Activated T-cell treated with anti-CD3 and anti-CD28 coated beads for 1 hour (primary cell): ENCODE results near the gene CRTAC1.
A peak's percentile ranks its signal among the peaks of the same experiment; 100 is the strongest.

Experiments
- DNase-seq: peaks from one replicate; pipeline ENCODE4 v3.0.0-alpha.2; 2020; ENCODE audit warnings: low read depth

Gene CRTAC1

GRCh38 chr10:98029149-98030092 lies 1.0 kb downstream of the CRTAC1 start:
- DNase-seq = no peak

GRCh38 chr10:98028168-98028770 lies 2.2 kb downstream of the CRTAC1 start:
- DNase-seq = peak; percentile 49

- DNase-seq = no peak
Observed at GRCh38 chr10:98023024-98023423, 7.4 kb downstream of the CRTAC1 start.

GRCh38 chr10:98020784-98021183 lies 9.6 kb downstream of the CRTAC1 start:
- DNase-seq = no peak

GRCh38 chr10:98020254-98020653 lies 10.2 kb downstream of the CRTAC1 start:
- no peak for DNase-seq

- DNase-seq = no peak
Observed at GRCh38 chr10:98019784-98020183, 10.6 kb downstream of the CRTAC1 start.

- no peak for DNase-seq
Observed at GRCh38 chr10:98016772-98017475, 13.5 kb downstream of the CRTAC1 start.

GRCh38 chr10:98013776-98014175 lies 16.6 kb downstream of the CRTAC1 start:
- no peak for DNase-seq

GRCh38 chr10:98013122-98013521 lies 17.3 kb downstream of the CRTAC1 start:
- no peak for DNase-seq

GRCh38 chr10:98012644-98013043 lies 17.8 kb downstream of the CRTAC1 start:
- no peak for DNase-seq

- no peak for DNase-seq
Observed at GRCh38 chr10:98010939-98011685, 19.3 kb downstream of the CRTAC1 start.

- DNase-seq = no peak
Observed at GRCh38 chr10:98006266-98006665, 24.2 kb downstream of the CRTAC1 start.

- DNase-seq = no peak
Observed at GRCh38 chr10:98001736-98002135, 28.7 kb downstream of the CRTAC1 start.

GRCh38 chr10:98000346-98000745 lies 30.1 kb downstream of the CRTAC1 start:
- no peak for DNase-seq

- DNase-seq = no peak
Observed at GRCh38 chr10:97999923-98000248, 30.5 kb downstream of the CRTAC1 start.

- DNase-seq = no peak
Observed at GRCh38 chr10:97999066-97999922, 31.1 kb downstream of the CRTAC1 start.

GRCh38 chr10:97991871-97992270 lies 38.5 kb downstream of the CRTAC1 start:
- DNase-seq = no peak

- no peak for DNase-seq
Observed at GRCh38 chr10:97981816-97982215, 48.6 kb downstream of the CRTAC1 start.

GRCh38 chr10:97977673-97978072 lies 52.7 kb downstream of the CRTAC1 start:
- no peak for DNase-seq

GRCh38 chr10:97975598-97975997 lies 54.8 kb downstream of the CRTAC1 start:
- DNase-seq = no peak
